ENCODE results near the gene ZFHX3. TPM values are rescaled to one million over a fixed set of nuclear protein-coding genes. Genes with fewer than 3 reads are reported as not detected.
"Not testable (repeated sequence)": the region's sequence is repeated elsewhere in the genome, so short reads cannot be mapped to it uniquely, and the experiment has no call there.

ZFHX3 gene
- total and polyA plus RNA-seq, 9 of the 15 experiments (the other 6 are each of a cell fraction or from before 2014, with no cell fraction given), result 0.01 to 0.23 (median 0.06) TPM; not detected in 4

- Histone ChIP-seq H3K27ac (ENCODE audit: extremely low read depth, low read depth, low read length) (no peak overlapping the region), H2AFZ (ENCODE audit: low read depth, low read length) (no peak overlapping the region), H3K27me3 (ENCODE audit: control insufficient read depth in 2 of 2, insufficient read depth in 2 of 2, low read length in 2 of 2) (peaks cover 14 to 66% of the 10 kb centered on the region in 2 experiments; a peak in 4 of 5 replicates), H3K9me1 (ENCODE audit: control insufficient read depth, insufficient read depth, low read length) (no peaks in the 10 kb centered on the region), H3K79me2 (ENCODE audit: control insufficient read depth, insufficient read depth, low read length) (no peaks in the 10 kb centered on the region), H3K4me1 (replicated peaks in 1 of 2; ENCODE audit: control insufficient read depth in 2 of 2, insufficient read depth in 2 of 2, low read length in 2 of 2) (no peaks in the 10 kb centered on the region), H3K9ac (ENCODE audit: insufficient read depth in 1 of 2, low read depth in 2 of 2, low read length in 2 of 2) (no peak overlapping the region), H3K36me3 (ENCODE audit: control insufficient read depth, insufficient read depth, low read length) (no peaks in the 10 kb centered on the region), H4K20me1 (replicated peaks; ENCODE audit: control insufficient read depth, insufficient read depth, low read length) (no peaks in the 10 kb centered on the region), H3K4me3 (no peak overlapping the region), H3K9me3 (replicated peaks; ENCODE audit: control insufficient read depth, insufficient read depth, low read depth, low read length) (no peaks in the 10 kb centered on the region), H3K4me2 (ENCODE audit: insufficient read depth, low read length) (no peak overlapping the region)
- intact Hi-C loops (cut with micrococcal nuclease), result no loop called here
- 7% methylated on average over 11 of the region's 11 CpGs for WGBS (ENCODE audit: insufficient coverage, low coverage, missing lambda C conversion rate)
- POLR2A ChIA-PET, result no interaction called here
- no peak for TF ChIP-seq PTTG1 (tag; IDR thresholded peaks at IDR 0.05; ENCODE audit: low read depth)
- no peak for TF ChIP-seq ZZZ3 (IDR thresholded peaks at IDR 0.05)
- ATAC-seq, result no peak
- BruUV-seq (replicated peaks), result no TSS peak
- no peak for DNase-seq (ENCODE audit: extremely low read depth in 1 of 4, low spot score in 3 of 4)
- in situ Hi-C loops (cut with MboI), result no loop called here
- CTCF ChIA-PET (ENCODE audit: low intra/inter-chr PET ratio), result no interaction called here
- FAIRE-seq, result no peak
These were observed 51.5 kb downstream of the ZFHX3 start for GRCh38 chr16:72996291-72997062.

DNA sequence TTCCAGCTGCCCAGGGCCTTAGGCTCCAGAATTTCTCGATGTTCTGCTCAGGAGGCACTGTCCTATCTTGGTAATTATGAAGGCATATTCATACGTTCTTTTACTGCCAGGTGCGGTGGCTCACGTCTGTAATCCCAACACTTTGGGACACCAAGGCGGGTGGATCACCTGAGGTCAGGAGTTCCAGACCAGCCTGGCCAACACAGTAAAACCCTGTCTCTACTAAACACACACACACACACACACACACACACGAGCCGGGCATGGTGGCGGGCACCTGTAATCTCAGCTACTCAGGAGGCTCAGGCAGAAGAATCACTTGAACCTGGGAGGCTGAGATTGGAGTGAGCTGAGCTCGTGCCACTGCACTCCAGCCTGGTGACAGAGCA, 52.1 kb downstream of the ZFHX3 start:
- H3K4me1 ChIP-seq (replicated peaks in 1 of 2; ENCODE audit: control insufficient read depth in 2 of 2, insufficient read depth in 2 of 2, low read length in 2 of 2); H3K4me2 ChIP-seq (ENCODE audit: insufficient read depth, low read length); H3K9ac ChIP-seq (ENCODE audit: insufficient read depth in 1 of 2, low read depth in 2 of 2, low read length in 2 of 2); ATAC-seq; H4K20me1 ChIP-seq (replicated peaks; ENCODE audit: control insufficient read depth, insufficient read depth, low read length); H3K9me3 ChIP-seq (replicated peaks; ENCODE audit: control insufficient read depth, insufficient read depth, low read depth, low read length); in situ Hi-C loops (cut with MboI); H3K79me2 ChIP-seq (ENCODE audit: control insufficient read depth, insufficient read depth, low read length); FAIRE-seq; H3K4me3 ChIP-seq; intact Hi-C loops (cut with micrococcal nuclease); H3K27ac ChIP-seq (ENCODE audit: extremely low read depth, low read depth, low read length); H2AFZ ChIP-seq (ENCODE audit: low read depth, low read length); CTCF ChIA-PET (ENCODE audit: low intra/inter-chr PET ratio); H3K9me1 ChIP-seq (ENCODE audit: control insufficient read depth, insufficient read depth, low read length); H3K36me3 ChIP-seq (ENCODE audit: control insufficient read depth, insufficient read depth, low read length); DNase-seq (ENCODE audit: extremely low read depth in 1 of 4, low spot score in 3 of 4); BruUV-seq (replicated peaks): not testable (repeated sequence)
- peaks cover 14 to 62% of the 10 kb centered on the region in 2 experiments; a peak in 4 of 5 replicates for H3K27me3 ChIP-seq (ENCODE audit: control insufficient read depth in 2 of 2, insufficient read depth in 2 of 2, low read length in 2 of 2)
- under 1% methylated on average over 9 of the region's 9 CpGs for WGBS (ENCODE audit: insufficient coverage, low coverage, missing lambda C conversion rate)
- POLR2A ChIA-PET, result interaction anchor here (0.8 kb wide), 1 partner anchor 16 kb away, joined by 4 read pairs; no protein-coding TSS in a partner anchor

Data from K562 (cell line).